ENCODE data around the gene PLEKHA3.

PLEKHA3 gene

GRCh38 chr2:178480227-178481181 lies at the start of gene PLEKHA3:
Gene PLEKHA3 (plus strand): TSS chr2:178480457. CDS start chr2:178480870, 413 bp downstream.
- H3K9me3 ChIP-seq (ENCODE audit: low read length) = no peaks in the 10 kb centered on the region
- no peaks in the 10 kb centered on the region for H3F3A ChIP-seq (ENCODE audit: insufficient read depth, low read length)
- no peaks in the 10 kb centered on the region for H3K9me2 ChIP-seq (ENCODE audit: low read depth, low read length)
- peak within 1 kb of the TSS; percentile 66; the same call in 1 of the 2 replicates for H2AFZ ChIP-seq (ENCODE audit: low read length)
- no peaks in the 10 kb centered on the region for H3K27me3 ChIP-seq (ENCODE audit: insufficient read depth, low read length)
- H3K4me2 ChIP-seq (ENCODE audit: low read length) = peak within 1 kb of the TSS; percentile 90
- H3K27ac ChIP-seq (ENCODE audit: low read depth, low read length, poor library complexity, severe bottlenecking) = peak within 1 kb of the TSS; percentile 72
- peaks cover 36% of the 10 kb centered on the region for H3K79me2 ChIP-seq (ENCODE audit: insufficient read depth, low read length)
- H3K4me3 ChIP-seq (ENCODE audit: low read depth, low read length, poor library complexity, severe bottlenecking) = peak within 1 kb of the TSS; percentile 89
- no peaks in the 10 kb centered on the region for H4K20me1 ChIP-seq (ENCODE audit: insufficient read depth, low read length)
- H3K36me3 ChIP-seq (ENCODE audit: insufficient read depth, low read length) = no peaks in the 10 kb centered on the region
- TF ChIP-seq EZH2 (IDR thresholded peaks at IDR 0.05; ENCODE audit: borderline replicate concordance, low read length) (no peak), CTCF (IDR thresholded peaks at IDR 0.05; ENCODE audit: low read length) (no peak)
- H3K4me1 ChIP-seq (ENCODE audit: insufficient read depth, low read length, severe bottlenecking) = peaks cover 44% of the 10 kb centered on the region
- peak within 1 kb of the TSS; percentile 71 for H3K9ac ChIP-seq (ENCODE audit: low read length)

GRCh38 chr2:178436662-178437061 lies 43.6 kb upstream of the PLEKHA3 start:
- no peak overlapping the region for H2AFZ ChIP-seq (ENCODE audit: low read length)
- no peak for TF ChIP-seq CTCF (IDR thresholded peaks at IDR 0.05; ENCODE audit: low read length)
- no peak for TF ChIP-seq EZH2 (IDR thresholded peaks at IDR 0.05; ENCODE audit: borderline replicate concordance, low read length)
- H3K9me3 ChIP-seq (ENCODE audit: low read length) = no peaks in the 10 kb centered on the region
- H3K9me2 ChIP-seq (ENCODE audit: low read depth, low read length) = no peaks in the 10 kb centered on the region
- H3K79me2 ChIP-seq (ENCODE audit: insufficient read depth, low read length) = no peaks in the 10 kb centered on the region
- H3K4me2 ChIP-seq (ENCODE audit: low read length) = no peak overlapping the region
- H3K27me3 ChIP-seq (ENCODE audit: insufficient read depth, low read length) = no peaks in the 10 kb centered on the region
- H3K36me3 ChIP-seq (ENCODE audit: insufficient read depth, low read length) = peaks cover 94% of the 10 kb centered on the region
- no peak overlapping the region for H3K27ac ChIP-seq (ENCODE audit: low read depth, low read length, poor library complexity, severe bottlenecking)
- H3K9ac ChIP-seq (ENCODE audit: low read length) = no peak overlapping the region
- no peaks in the 10 kb centered on the region for H3F3A ChIP-seq (ENCODE audit: insufficient read depth, low read length)
- H3K4me1 ChIP-seq (ENCODE audit: insufficient read depth, low read length, severe bottlenecking) = no peaks in the 10 kb centered on the region
- no peaks in the 10 kb centered on the region for H4K20me1 ChIP-seq (ENCODE audit: insufficient read depth, low read length)
- no peak overlapping the region for H3K4me3 ChIP-seq (ENCODE audit: low read depth, low read length, poor library complexity, severe bottlenecking)

GRCh38 chr2:178441426-178441825 lies 38.8 kb upstream of the PLEKHA3 start:
- H3K4me2 ChIP-seq (ENCODE audit: low read length) = no peak overlapping the region
- TF ChIP-seq EZH2 (IDR thresholded peaks at IDR 0.05; ENCODE audit: borderline replicate concordance, low read length) = no peak
- no peak for TF ChIP-seq CTCF (IDR thresholded peaks at IDR 0.05; ENCODE audit: low read length)

More at GRCh38 chr2:178441426-178441825, 38.8 kb upstream of the PLEKHA3 start:
- Histone ChIP-seq H3K36me3 (ENCODE audit: insufficient read depth, low read length) (peaks cover 93% of the 10 kb centered on the region), H3K27me3 (ENCODE audit: insufficient read depth, low read length) (no peaks in the 10 kb centered on the region), H3K27ac (ENCODE audit: low read depth, low read length, poor library complexity, severe bottlenecking) (no peak overlapping the region), H3K4me1 (ENCODE audit: insufficient read depth, low read length, severe bottlenecking) (no peaks in the 10 kb centered on the region), H3F3A (ENCODE audit: insufficient read depth, low read length) (no peaks in the 10 kb centered on the region), H3K9me2 (ENCODE audit: low read depth, low read length) (no peaks in the 10 kb centered on the region), H3K4me3 (ENCODE audit: low read depth, low read length, poor library complexity, severe bottlenecking) (no peak overlapping the region), H4K20me1 (ENCODE audit: insufficient read depth, low read length) (no peaks in the 10 kb centered on the region), H3K9me3 (ENCODE audit: low read length) (no peaks in the 10 kb centered on the region), H3K79me2 (ENCODE audit: insufficient read depth, low read length) (no peaks in the 10 kb centered on the region), H2AFZ (ENCODE audit: low read length) (no peak overlapping the region), H3K9ac (ENCODE audit: low read length) (no peak overlapping the region)

All from OCI-LY1 (cell line).